Cerebellar cortex (tissue), 1 donor: ENCODE results near the gene ZNF343.
A peak's percentile ranks its signal among the peaks of the same experiment; 100 is the strongest.
"Not testable (repeated sequence)": the region's sequence is repeated elsewhere in the genome, so short reads cannot be mapped to it uniquely, and the experiment has no call there.

Source experiments
- DNase-seq: peaks from one replicate; pipeline ENCODE4 v3.0.0-alpha.2; 2015; ENCODE audit warnings: low spot score

Gene ZNF343

GRCh38 chr20:2508631-2509467 is at the start of gene ZNF343:
Gene ZNF343 (minus strand): TSS chr20:2508915. CDS start chr20:2493895, 15,020 bp downstream.
- DNase-seq, result peak; percentile 92

DNA sequence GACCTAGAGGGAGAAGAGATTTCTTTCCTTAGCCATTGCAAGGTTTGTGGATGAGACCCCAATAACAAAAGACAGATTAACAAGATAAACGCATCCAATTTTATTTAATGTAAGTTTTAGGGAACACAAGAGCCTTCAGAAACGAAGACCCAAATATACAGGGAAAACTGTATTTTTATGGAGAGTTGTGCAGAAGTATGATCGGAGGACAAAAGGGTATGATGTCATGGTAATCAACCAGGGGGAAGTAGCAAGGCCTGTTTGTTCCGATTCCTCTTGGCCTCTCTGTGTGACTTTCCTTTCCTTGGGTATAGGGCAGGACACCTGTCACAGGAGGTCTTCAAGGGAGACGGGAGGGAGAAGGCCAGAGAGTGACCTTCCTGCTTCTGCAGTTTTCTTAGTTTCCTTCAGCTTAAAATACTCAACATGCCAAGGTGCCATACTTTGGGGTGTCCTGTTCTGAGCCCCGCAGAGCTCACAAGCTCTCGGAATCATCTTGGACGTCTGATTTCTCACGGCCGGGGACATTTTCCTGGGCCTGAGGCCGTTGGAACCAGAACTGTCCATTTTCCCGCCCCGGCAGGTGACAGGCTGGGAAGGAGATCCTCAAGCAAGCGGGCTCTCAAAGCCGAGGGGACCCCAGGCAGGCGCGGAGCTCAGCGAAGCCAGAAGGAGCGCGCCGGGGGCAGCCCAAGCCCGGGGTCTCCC is 49.3 kb upstream of the ZNF343 start:
- DNase-seq, result peak; percentile 34

DNA sequence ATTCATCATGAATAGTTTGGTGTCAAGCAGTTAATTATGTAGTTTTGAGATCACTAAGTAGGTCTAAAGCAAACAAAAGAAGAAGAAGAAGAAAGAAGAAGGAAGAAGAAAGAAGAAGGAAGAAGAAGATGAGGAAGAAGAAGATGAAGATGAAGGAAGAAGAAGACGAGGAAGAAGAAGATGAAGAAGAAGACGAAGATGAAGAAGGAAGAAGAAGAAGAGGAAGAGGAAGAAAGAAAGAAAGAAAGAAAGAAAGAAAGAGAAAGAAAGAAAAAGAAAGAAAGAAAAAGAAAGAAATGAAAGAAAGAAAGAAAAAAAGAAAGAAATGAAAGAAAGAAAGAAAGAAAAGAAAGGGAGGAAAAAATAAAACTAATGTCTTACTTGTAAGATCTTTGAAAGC is 36.9 kb upstream of the ZNF343 start:
- no peak for DNase-seq

- no peak for DNase-seq
These were observed 35.5 kb upstream of the ZNF343 start for GRCh38 chr20:2544211-2544610.

- no peak for DNase-seq
These were observed 33.6 kb upstream of the ZNF343 start for GRCh38 chr20:2542361-2542760.

DNA sequence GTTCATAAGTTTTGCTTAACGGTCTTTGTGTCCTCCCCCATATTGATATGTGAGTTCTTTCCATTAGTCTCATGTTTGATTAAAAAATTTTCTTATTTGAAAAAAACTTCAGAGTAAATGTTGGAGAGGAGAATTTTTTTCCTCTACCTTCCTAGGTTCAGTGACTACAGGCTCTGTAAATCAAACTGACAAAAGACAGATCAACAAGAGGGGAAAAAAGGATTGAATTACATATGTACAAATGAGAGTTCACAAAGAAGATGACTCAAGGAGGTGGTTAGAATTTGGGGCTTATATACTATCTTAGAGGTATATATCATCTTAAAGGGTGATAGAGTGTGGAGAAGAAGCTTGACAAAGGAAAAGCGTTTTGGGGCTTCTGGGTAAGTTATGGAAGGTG is 33.2 kb upstream of the ZNF343 start:
- no peak for DNase-seq

DNA sequence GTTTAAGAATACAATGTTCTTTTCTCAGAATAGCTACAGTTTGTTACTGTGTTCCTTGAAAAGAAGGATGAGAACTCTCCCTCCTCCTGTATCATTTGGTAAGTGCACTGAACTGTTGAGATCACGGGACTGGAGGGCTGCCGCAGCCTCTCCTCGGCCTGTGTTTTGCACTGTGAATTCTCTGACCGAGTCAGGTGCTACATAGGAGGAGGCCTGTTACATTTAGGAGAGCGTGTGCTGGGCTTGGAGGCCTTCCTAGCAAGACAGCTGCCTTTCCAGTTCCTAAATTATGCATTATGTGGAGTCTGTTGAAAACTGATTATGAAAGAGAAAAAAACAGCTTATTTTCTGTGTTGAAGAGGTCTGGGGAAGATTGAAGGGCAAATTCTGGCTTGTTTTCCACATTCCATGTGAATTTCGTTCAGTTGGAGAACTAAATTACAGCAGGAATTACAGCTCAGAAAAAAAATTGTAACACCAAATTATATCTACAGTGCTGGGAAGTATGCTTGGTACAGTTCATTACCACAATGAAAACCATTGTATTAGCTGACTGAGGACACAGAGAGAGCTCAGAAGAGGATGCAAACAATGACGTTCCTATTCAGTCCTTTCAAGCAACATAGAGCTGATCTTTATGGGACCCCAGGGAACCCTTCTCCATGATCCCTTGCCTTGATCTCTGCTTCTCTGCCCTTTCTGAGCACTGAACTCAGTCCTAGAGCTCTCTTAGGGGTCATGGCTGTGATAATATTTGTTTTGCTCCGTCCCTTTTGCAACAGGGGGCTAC is 30.4 kb upstream of the ZNF343 start:
- no peak for DNase-seq

- no peak for DNase-seq
These were observed 29.6 kb upstream of the ZNF343 start for GRCh38 chr20:2538356-2538755.

- DNase-seq, result no peak
These were observed 28.4 kb upstream of the ZNF343 start for GRCh38 chr20:2537101-2537500.

- DNase-seq, result no peak
These were observed 27.9 kb upstream of the ZNF343 start, which contains the start of gene TMC2 for GRCh38 chr20:2536560-2536986. Gene TMC2 (plus strand): TSS chr20:2536573. CDS start chr20:2536622, 49 bp downstream.

DNA sequence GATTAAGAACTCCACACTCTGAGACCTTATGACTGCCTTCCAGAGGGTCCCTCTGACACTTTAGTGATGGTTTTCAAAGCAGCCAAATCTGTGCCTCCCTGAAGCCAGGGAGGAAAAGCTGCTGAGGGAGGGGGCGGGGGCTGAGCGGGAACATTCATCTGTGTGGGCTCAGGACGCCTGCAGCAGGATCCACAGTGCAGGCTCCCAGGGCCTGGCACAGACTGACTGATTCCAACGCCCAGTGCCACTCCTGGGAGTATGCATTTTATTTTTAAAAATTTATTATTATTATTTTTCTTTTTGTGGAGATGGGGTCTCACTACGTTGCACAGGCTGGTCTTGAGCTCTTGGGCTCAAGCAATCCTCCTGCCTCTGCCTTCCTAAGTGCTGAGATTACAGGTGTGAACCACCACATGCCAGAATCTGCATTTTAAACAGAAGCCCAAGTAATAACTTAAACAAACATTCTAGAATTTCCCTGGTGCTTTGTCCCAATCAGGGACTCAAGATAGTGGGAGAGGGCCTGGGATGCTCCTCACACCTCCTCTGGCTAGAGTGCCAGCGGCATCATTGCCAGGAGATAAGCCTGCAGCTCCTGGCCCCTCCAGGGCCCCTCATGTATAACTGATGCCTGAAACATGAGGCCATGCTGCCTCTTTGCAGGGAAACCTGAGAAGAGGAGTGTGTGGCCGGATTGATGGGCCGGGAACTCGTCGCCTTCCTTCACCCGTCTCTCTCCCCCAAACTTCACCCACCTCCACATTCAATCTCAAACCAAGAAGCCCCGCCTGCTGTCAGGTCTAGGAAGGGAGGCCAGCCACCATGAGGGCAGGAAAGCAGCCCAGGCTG is 27.2 kb upstream of the ZNF343 start:
- DNase-seq, result no peak

DNA sequence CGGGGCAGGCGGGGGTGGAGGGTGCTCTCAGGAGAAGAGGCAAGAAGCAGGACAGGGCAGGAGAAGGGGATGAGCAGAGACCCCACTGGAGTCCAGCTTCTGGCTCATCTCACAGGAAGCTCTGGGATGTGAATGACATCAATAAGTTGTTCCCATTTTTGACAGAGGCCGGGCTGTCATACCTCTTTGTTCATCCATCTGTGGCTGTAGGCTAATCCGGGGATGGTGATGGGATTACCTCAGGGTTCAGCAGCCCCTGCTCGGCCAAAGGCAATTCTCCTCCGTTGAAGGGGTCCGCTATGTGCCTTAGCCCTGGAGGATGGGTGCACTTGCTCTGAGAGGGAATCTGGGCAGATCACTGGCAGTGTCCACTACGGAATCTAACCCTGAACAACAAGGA is 24.4 kb upstream of the ZNF343 start:
- no peak for DNase-seq

- no peak for DNase-seq
These were observed 20.1 kb upstream of the ZNF343 start for GRCh38 chr20:2528671-2529271.

GRCh38 chr20:2527762-2528161 is 19.0 kb upstream of the ZNF343 start:
- no peak for DNase-seq

GRCh38 chr20:2526218-2526583 is 17.5 kb upstream of the ZNF343 start:
- not testable (repeated sequence) for DNase-seq

- no peak for DNase-seq
These were observed 16.2 kb upstream of the ZNF343 start for GRCh38 chr20:2524709-2525506.

DNA sequence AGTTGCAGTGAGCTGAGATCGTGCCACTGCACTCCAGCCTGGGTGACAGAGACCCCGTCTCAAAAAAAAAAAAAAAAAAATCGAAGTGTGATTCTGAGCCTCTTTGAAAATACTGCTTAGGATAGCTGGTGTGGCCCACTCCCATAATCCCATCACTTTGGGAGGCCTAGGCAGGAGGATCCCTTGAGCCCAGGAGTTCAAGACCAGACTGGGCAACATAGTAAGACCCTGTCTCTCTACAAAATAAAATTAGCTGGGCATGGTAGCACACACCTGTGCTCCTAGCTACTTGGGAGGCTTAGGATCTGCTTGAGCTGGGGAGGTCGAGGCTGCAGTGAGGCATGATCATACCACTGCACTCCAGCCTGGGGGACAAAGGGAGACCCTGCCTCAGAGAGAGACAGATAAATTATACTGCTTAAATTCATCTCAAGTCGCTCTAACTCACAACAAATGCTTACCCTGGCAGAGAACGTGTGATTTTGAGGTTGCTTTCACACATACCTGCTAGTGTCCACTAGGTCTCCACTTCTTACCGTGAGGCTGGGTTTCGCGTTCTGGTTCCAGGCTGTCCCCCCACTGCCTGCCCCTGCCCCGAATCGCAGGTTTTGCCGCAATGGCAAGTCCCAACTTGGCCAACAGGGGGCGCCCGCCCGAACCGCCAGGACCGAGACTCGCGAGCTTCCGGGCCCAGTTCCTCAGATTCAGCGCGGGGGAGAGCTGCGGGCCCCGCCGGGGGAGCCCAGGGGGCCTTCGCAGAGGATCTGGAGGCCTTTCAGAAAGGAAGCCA is 15.4 kb upstream of the ZNF343 start:
- DNase-seq, result peak; percentile 82

- not testable (repeated sequence) for DNase-seq
These were observed 14.2 kb upstream of the ZNF343 start for GRCh38 chr20:2522826-2523429.
